ENCODE results near the gene CTSW.
A peak's percentile ranks its signal among the peaks of the same experiment; 100 is the strongest.

Gene CTSW

GRCh38 chr11:65918211-65919140 lies 38.8 kb downstream of the CTSW start, which contains the start of gene C11orf68:
Gene C11orf68 (minus strand): TSS chr11:65919062. CDS start chr11:65919031, 31 bp downstream.
- DNase-seq (ENCODE audit: extremely low read depth, insufficient read length) = no peak
- Histone ChIP-seq H3K36me3 (ENCODE audit: control insufficient read depth, insufficient read depth, low read length) (peaks cover 13% of the 10 kb centered on the region), H3K27me3 (replicated peaks; ENCODE audit: control insufficient read depth, insufficient read depth, low read length) (no peaks in the 10 kb centered on the region), H3K4me3 (replicated peaks; ENCODE audit: low read depth, low read length) (peak within 1 kb of the TSS; percentile 96)
- TF ChIP-seq, protein P1, sequence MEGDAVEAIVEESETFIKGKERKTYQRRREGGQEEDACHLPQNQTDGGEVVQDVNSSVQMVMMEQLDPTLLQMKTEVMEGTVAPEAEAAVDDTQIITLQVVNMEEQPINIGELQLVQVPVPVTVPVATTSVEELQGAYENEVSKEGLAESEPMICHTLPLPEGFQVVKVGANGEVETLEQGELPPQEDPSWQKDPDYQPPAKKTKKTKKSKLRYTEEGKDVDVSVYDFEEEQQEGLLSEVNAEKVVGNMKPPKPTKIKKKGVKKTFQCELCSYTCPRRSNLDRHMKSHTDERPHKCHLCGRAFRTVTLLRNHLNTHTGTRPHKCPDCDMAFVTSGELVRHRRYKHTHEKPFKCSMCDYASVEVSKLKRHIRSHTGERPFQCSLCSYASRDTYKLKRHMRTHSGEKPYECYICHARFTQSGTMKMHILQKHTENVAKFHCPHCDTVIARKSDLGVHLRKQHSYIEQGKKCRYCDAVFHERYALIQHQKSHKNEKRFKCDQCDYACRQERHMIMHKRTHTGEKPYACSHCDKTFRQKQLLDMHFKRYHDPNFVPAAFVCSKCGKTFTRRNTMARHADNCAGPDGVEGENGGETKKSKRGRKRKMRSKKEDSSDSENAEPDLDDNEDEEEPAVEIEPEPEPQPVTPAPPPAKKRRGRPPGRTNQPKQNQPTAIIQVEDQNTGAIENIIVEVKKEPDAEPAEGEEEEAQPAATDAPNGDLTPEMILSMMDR (IDR thresholded peaks at IDR 0.05; ENCODE audit: insufficient read depth, low read length, poor library complexity, severe bottlenecking) = no peak

DNA sequence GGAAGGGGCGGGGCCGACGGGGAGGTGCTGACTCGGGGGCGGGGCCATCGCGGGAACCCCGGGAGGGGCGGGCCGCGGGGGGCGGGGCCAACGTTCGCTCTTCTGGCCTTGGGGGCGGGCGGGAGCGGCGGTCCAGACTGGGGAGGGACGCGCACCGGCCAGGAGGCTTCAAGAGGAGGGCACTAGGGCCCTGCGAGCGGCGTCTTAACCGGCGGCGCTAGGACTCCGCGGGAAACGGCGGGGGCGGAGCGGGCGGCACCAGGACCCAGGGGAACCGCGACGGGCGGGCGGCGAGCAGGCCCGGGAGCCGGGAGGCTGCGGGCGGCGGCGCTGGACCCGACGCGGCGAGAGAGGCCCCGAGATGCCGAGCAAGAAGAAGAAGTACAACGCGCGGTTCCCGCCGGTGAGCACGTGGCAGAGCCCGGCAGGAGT lies 39.5 kb downstream of the CTSW start, which contains the start of gene DRAP1:
Gene DRAP1 (plus strand): TSS at position 286 of the 432 bp plus-strand sequence. CDS start 76 bp downstream, at position 362.
- peak; percentile 96 for DNase-seq (ENCODE audit: extremely low read depth, insufficient read length)
- Histone ChIP-seq H3K27me3 (replicated peaks; ENCODE audit: control insufficient read depth, insufficient read depth, low read length) (no peaks in the 10 kb centered on the region), H3K36me3 (ENCODE audit: control insufficient read depth, insufficient read depth, low read length) (peaks cover 13% of the 10 kb centered on the region), H3K4me3 (replicated peaks; ENCODE audit: low read depth, low read length) (peak within 1 kb of the TSS; percentile 96)
- TF ChIP-seq, protein P1 (IDR thresholded peaks at IDR 0.05; ENCODE audit: insufficient read depth, low read length, poor library complexity, severe bottlenecking) = no peak

DNA sequence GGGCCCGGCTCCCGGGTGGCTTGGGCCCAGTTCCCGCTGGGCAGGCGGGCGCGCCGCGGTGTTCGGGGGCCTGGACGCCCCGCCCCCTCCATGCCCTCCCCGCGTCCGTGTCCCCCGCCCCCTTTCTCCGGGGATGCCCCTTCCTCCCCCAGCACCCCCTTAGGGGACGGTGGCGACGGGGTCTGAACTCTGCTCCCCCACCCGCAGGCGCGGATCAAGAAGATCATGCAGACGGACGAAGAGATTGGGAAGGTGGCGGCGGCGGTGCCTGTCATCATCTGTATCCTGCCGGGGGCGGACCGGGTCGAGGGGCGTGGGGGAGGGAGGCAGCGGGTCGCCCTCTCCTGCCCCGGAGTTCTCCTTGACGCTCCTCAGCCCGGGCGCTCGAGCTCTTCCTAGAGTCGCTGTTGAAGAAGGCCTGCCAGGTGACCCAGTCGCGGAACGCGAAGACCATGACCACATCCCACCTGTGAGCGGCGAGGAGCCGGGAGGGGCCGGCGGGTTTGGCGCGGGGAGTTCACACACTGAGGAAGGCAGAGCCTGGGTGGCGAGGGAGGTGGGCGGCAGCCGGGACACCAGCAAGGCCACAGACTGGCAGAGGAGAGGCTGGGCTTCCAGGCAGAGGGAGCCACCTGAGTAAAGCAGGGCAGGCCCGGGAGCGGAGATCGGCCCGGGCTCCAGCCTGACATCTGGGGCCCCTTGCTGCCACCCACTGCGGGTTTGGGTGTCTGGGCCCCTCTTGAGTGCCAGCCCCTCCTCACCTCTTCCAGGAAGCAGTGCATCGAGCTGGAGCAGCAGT lies 40.1 kb downstream of the CTSW start:
- Histone ChIP-seq H3K27me3 (replicated peaks; ENCODE audit: control insufficient read depth, insufficient read depth, low read length) (no peaks in the 10 kb centered on the region), H3K36me3 (ENCODE audit: control insufficient read depth, insufficient read depth, low read length) (peaks cover 15% of the 10 kb centered on the region), H3K4me3 (replicated peaks; ENCODE audit: low read depth, low read length) (peak overlapping the region; percentile 74)
- no peak for DNase-seq (ENCODE audit: extremely low read depth, insufficient read length)
- TF ChIP-seq, protein P1 (IDR thresholded peaks at IDR 0.05; ENCODE audit: insufficient read depth, low read length, poor library complexity, severe bottlenecking) = no peak

DNA sequence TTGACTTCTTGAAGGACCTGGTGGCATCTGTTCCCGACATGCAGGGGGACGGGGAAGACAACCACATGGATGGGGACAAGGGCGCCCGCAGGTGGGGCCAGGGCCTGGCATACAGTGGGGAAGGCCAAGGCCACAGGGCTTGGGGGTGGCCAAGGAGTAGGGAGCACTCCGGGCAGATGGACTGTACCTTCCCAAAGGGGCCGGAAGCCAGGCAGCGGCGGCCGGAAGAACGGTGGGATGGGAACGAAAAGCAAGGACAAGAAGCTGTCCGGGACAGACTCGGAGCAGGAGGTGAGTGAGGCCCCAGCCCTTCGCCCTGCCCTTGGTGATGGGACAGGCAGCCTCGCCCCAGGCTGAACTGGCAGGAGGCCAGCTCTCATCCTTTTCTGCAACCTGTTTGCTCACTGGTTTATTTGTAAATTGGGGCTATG lies 40.8 kb downstream of the CTSW start:
- Histone ChIP-seq H3K4me3 (replicated peaks; ENCODE audit: low read depth, low read length) (peak overlapping the region; percentile 74), H3K36me3 (ENCODE audit: control insufficient read depth, insufficient read depth, low read length) (peaks cover 15% of the 10 kb centered on the region), H3K27me3 (replicated peaks; ENCODE audit: control insufficient read depth, insufficient read depth, low read length) (no peaks in the 10 kb centered on the region)
- DNase-seq (ENCODE audit: extremely low read depth, insufficient read length) = no peak
- TF ChIP-seq, protein P1 (IDR thresholded peaks at IDR 0.05; ENCODE audit: insufficient read depth, low read length, poor library complexity, severe bottlenecking) = no peak

DNA sequence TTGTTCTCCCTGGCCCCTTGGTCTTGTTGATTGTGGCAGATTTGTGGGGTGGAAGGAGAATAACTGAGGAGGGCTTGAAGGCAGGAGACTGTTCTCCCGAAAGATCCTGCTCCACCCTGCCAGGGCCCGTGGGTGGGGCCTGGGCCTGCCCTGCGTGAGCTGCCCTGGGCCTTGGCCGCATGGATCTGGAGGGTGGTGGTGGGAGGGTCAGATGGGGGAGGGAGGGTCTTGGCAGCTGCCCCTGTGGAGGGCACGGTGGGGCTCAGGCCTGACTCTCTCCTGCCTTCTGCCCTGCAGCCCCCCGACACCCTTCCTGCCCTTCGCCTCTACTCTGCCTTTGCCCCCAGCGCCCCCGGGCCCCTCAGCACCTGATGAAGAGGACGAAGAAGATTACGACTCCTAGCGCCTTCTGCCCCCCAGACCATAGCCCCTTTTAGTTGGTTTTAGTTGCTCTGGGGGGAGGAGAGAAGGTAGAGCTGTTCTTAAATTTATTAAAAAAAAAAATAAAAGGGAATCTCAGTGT lies 41.5 kb downstream of the CTSW start:
- H3K4me3 ChIP-seq (replicated peaks; ENCODE audit: low read depth, low read length) = no peak overlapping the region; the same call in 1 of the 2 replicates
- no peak for DNase-seq (ENCODE audit: extremely low read depth, insufficient read length)
- no peaks in the 10 kb centered on the region for H3K27me3 ChIP-seq (replicated peaks; ENCODE audit: control insufficient read depth, insufficient read depth, low read length)
- TF ChIP-seq, protein P1 (IDR thresholded peaks at IDR 0.05; ENCODE audit: insufficient read depth, low read length, poor library complexity, severe bottlenecking) = no peak
- H3K36me3 ChIP-seq (ENCODE audit: control insufficient read depth, insufficient read depth, low read length) = peaks cover 15% of the 10 kb centered on the region

Measured in GM06990 (cell line).